Activated CD4-positive, alpha-beta T cell treated with anti-CD3 and anti-CD28 coated beads for 24 hours (primary cell): Measurements from ENCODE around the gene BMP8B.
"Not testable (repeated sequence)": the region's sequence is repeated elsewhere in the genome, so short reads cannot be mapped to it uniquely, and the experiment has no call there.

ENCODE experiments used
- DNase-seq, 2 donors: peaks; one replicate each; pipeline ENCODE4 v3.0.0-alpha.2; 2020; ENCODE audit warnings: low read depth in 2 of 2

Gene BMP8B

GRCh38 chr1:39778463-39779099 is 10.1 kb downstream of the BMP8B start:
- not testable (repeated sequence) for DNase-seq

DNA sequence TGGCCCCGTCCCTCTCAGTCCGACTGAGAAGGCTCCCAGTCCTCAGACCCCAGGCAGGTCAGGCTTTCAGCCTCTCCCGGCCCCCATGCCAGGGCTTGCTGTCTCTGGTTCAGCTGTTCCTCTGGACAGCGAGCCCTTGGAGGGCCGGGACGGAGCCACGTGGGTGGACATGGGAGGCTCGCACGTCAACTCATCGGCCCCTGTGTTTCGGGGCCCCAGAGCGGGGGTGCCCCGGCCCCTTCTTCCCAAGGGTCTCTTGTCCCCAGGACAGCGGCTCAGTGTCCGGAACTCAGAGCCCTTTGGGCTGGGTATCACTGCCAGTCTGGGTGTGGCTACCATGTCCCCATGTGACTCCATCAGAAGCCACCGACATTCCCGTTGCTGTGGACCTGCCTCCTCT is 10.8 kb downstream of the BMP8B start:
- DNase-seq = not testable (repeated sequence)

DNA sequence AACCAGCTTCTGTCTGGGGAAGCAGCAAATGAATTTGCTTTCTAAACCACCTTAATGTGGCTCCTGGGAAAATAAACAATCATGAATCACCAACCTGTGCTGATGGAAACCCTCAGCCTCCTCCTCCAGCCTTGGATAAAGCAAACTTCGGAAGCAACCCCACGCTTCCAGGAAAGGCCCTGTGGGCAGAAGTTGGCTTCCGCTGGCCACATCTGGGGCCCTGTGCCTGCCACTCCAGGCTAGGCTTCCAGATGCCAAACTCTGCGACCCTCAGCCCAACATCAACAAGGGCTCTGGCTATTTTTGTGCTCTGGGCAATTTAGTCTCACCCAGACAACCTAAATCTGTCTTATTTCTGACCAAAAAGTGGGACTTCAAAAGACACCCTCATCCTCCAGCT is 11.4 kb downstream of the BMP8B start:
- no peak for DNase-seq

DNA sequence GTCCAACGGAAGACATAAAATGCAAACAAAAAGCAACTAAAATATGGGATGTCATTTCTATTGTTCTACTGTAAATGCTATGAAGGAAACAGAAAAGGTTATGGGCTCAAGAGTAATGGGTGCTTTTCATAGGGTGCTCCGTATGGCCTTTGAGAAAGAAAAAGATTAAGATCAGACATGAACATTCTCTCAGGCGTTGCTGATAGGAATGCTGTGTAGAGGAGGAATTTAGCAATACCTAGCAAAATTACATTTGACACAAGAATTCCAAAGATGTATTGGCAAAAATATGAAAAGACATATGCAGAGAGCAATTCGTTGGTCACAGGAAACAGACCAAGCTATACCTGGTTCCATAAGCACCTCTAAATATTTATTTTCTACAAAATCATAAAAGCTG is 11.8 kb downstream of the BMP8B start:
- no peak for DNase-seq

- no peak for DNase-seq
Observed at GRCh38 chr1:39776400-39776713, 12.3 kb downstream of the BMP8B start.

DNA sequence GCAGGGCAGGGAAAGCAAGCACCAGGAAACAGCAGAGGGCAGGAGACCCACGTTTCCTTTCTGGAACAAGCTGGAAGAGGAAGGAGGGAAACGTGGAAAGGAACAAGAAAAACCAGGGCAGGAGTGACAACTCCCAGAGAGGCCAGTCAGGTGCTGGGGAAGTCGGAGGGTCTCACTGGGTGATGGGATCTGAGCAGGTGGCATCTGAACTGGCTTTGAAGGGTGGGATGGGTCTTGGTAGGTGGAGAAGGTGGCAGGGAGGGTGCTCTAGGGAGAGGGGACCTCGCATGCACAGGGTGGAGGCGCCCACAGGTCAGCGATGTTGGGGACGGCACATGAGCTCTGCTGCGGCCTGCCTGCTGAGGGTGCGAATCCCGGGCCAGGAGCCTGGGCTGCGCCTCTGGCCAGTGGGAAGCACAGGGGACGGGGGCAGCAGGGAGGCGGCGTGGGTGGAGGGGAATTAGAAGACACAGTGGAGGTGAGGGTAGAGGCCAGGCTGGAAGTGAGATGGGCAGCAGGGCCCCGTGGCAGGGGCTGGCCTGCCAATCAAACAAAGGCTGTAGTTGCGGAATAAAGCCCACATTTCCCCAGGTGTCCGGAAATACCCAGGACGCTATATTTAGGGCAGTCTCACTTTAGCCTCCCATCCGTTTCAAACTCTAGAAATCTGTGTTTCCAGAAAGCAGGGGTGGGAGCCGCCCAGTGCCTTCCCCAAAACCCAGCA is 12.8 kb downstream of the BMP8B start:
- not testable (repeated sequence) for DNase-seq

DNA sequence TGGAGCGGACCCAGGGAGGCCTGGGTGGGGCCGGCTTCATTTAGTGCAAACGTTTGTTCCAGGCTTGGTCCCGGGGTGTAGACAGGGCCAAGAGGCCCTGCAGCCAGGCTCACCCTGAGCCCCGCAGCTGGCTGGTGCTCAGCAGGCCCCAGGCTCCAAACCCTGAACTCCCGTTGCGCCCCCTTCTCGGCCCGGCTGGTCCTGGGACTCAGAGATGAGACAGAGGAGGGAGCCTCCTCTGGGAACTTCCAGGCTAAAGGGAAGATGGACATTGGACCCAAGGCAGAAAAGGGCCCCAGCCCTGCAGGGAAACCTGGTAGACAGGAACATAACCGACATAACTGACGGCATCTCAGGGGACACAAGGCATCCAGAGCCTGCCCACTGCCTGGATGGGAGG is 13.5 kb downstream of the BMP8B start:
- not testable (repeated sequence) for DNase-seq

GRCh38 chr1:39773369-39773979 is 15.2 kb downstream of the BMP8B start:
- not testable (repeated sequence) for DNase-seq

DNA sequence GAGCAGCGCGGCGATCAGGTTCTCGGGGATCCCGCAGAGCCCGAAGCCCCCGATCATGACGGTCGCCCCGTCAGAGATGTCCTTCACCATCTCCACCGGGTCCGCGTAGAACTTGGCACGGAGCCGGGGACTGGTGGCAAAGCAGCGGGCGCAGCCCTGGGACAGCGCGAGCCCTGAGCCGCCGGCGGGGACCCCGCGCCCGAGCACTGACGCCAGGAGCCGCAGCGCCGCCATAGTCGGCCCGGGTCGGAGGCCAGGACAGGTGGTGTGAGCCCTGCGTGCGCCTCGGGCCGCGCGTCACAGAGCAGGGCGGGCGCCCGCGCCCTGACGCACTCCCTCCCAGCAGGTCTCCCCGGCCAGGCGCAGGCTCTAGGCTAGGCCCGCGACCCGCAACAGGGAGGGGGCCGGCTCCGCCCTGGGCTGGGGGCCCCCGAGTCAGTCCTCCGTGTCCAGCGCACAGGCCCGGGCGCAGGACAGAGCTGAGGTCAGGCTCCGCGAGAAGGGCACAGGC is 17.6 kb downstream of the BMP8B start, which contains the start of gene OXCT2:
Gene OXCT2, minus strand, starts transcription at position 327 of the 511 bp plus-strand sequence. Its CDS starts 93 bp downstream, at position 234.
- not testable (repeated sequence) for DNase-seq

- peak in 1 of 2 donors; percentile 30 for DNase-seq
Observed at GRCh38 chr1:39770100-39771021, 18.3 kb downstream of the BMP8B start.

DNA sequence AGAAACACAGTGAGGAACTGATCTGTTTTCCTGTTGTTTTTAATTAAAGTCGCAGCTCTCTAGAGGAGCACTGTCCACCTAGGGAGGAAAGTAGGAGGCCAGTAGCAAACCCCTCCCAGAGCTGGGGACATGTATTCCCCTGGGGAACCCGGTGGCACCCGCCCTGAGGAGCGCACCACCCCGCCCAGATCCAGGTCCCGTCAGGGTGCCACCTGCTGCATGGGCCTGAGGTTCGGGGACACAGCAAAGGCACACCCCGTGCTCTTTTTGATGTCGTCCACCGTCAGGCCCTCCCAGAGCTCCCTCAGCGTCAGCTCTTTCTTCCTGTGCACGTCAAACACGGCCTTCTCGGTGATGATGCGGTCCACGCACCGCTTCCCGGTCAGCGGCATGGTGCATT is 19.2 kb downstream of the BMP8B start:
- DNase-seq = not testable (repeated sequence)

DNA sequence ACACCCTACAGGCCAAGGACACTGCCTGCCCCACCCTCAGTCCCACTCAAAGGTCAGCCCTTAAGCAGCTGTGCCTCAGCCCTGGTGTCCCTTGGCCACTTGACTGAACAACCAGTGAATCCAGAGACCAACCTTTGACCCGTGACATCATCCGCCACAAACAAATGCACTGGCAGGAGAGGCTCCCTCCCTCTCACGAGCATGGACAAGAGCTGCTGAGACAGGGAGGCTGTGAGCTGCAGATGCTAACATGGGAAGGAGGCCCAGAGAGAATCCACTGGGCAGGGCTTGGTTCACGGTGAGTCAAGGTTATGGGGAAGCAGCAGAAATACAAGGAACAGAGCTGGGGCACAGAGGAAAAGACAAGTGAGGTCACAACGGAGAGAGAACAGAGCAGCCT is 22.2 kb downstream of the BMP8B start:
- not testable (repeated sequence) for DNase-seq

GRCh38 chr1:39764512-39764911 is 24.2 kb downstream of the BMP8B start:
- DNase-seq = not testable (repeated sequence)

DNA sequence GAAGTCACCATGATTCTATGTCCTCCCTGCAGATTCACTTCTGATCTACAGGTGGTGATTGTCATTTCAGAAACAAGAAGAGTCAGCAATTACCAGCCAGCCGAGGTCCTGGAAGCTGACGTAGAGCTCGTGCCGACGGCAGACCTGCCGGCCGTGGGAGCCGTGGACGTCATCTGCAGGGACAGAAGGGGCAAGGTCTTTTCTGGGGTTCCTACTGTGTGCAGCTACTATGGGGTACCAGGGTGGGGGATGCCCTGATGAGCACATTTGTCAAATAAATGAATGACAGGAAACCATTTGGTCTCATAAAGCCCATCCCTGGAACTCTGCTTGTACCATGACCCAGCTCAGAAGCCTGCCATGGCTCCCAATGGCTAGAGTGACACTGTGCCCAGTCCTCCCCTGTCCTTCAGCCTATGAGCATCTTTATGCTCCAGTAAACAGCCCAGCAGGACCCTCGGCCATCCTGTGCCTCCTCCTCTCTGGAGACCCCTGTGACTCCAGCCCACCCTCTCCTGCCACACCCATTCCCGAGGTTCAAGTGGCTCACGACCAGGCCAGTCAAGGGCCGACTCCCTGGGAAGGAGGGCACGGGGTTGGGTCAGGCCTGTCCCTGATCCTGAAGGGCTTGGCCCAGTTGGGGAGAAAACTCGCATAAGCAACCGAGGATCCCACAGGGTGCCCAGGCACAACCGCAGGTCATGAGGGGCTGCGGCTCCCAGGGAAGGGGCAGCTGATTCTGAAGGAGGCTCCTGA is 24.9 kb downstream of the BMP8B start:
- DNase-seq = not testable (repeated sequence)

GRCh38 chr1:39762550-39763540 is 25.8 kb downstream of the BMP8B start:
- no peak for DNase-seq

DNA sequence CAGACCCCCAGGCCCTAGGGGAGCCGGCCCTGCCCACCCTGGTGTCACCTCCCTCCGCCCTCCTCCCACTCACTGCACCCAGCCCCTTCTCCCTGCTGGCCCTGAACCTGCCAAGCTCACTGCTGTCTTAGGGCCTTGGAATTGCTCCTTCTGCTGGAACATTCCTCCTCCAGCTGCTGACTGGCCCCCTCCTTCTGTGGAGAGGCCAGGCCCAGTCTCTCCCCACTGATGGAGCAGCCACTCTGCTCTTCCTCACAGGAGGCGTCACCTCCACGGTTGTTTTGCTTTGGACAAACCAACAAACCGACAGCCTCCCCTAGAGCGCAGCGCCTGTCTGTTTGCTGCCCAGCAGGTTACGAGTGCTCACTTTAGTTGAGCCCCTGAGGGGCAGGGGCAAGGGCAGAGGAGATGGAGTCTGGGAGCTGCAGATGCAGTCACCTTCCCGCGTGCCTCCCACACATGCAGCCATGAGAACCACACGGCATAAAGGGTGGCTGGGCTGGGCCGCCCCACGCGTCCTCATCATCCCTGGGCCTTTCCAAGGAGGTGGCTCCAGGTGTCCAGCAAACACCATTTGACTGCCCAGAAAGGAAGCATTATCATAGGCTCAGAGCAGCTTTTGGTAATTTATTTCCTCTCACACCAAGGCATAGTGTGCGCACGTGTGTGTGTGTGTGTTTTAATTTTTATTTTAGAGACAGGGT is 27.0 kb downstream of the BMP8B start:
- no peak for DNase-seq

- DNase-seq = no peak
Observed at GRCh38 chr1:39761016-39761415, 27.6 kb downstream of the BMP8B start.

GRCh38 chr1:39760074-39761008 is 28.3 kb downstream of the BMP8B start:
- DNase-seq = no peak
